Hematopoietic multipotent progenitor cell treated with erythropoietin and hydrocortisone succinate and interleukin-3 and kit ligand, for 17 days (in vitro differentiated cells): Measurements from ENCODE around the gene NBEAL2.

Experiments
- DNase-seq: peaks from one replicate; pipeline ENCODE4 v3.0.0-alpha.2; 2015; ENCODE audit warnings: low spot score

Gene NBEAL2

GRCh38 chr3:46943237-46944187, 36.0 kb upstream of the NBEAL2 start:
- no peak for DNase-seq

- DNase-seq, result no peak
These were observed 35.3 kb upstream of the NBEAL2 start for GRCh38 chr3:46944191-46944590.

- DNase-seq, result no peak
These were observed 33.0 kb upstream of the NBEAL2 start for GRCh38 chr3:46946416-46946815.

DNA sequence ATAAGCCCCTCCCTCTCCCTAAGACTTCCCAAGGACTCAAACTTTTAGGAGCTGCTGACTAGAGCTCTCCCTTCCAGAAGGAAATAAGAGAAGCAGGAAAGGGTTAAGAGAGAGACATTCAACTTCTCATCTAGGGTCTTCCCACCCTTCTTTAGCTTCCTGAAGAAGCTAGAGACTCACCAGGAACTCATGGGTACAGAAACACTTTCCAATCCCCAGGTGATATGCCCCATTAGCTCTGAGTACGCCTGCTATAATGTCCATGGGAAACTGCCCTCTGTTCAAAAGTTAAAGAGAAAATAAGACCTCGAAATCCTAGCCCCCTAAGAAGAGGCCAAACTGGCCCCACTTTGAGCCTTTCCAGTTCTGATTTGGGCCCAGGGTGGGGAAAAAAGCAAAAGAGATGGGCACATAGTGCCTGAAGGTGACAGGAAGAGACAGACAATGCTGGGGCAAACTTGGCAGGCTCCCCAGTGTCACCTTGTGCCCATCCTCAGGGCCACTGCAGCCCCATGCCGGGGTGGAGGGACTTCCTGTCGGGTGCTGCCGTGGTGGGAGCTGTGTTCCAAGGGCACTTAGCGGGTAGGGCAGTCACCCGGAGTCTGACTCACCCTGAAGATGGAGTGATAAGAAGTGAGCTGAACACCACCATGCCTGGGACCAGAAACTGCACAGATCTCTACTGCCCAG, 32.5 kb upstream of the NBEAL2 start:
- peak; percentile 81 for DNase-seq

- no peak for DNase-seq
These were observed 31.9 kb upstream of the NBEAL2 start for GRCh38 chr3:46947546-46947901.

GRCh38 chr3:46947981-46948791, 31.3 kb upstream of the NBEAL2 start:
- DNase-seq, result peak; percentile 43

- no peak for DNase-seq
These were observed 30.4 kb upstream of the NBEAL2 start for GRCh38 chr3:46948830-46949671.

- DNase-seq, result no peak
These were observed 29.3 kb upstream of the NBEAL2 start for GRCh38 chr3:46950177-46950576.

- no peak for DNase-seq
These were observed 28.7 kb upstream of the NBEAL2 start for GRCh38 chr3:46950650-46951241.

DNA sequence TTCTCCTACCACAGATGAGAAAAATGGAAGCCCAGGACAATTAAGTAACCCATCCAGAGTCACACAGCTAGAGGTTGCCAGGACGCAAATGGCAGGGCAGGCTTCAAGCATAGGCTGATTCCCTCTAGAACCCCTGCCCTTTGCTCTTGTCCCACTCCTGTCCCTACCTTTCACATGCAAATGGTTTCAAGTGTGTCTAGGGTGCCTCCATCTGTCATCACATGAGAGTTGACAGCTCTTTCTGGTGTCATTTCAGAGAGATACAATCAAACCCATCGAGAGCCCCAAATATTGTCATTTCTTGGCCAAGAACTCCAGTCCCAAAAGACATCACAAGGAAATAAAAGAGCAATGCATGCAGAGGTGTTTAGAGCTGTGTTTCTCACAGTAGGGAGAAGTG, 26.7 kb upstream of the NBEAL2 start:
- no peak for DNase-seq

- DNase-seq, result no peak
These were observed 26.0 kb upstream of the NBEAL2 start for GRCh38 chr3:46953234-46954010.

- DNase-seq, result no peak
These were observed 25.3 kb upstream of the NBEAL2 start for GRCh38 chr3:46954178-46954577.

DNA sequence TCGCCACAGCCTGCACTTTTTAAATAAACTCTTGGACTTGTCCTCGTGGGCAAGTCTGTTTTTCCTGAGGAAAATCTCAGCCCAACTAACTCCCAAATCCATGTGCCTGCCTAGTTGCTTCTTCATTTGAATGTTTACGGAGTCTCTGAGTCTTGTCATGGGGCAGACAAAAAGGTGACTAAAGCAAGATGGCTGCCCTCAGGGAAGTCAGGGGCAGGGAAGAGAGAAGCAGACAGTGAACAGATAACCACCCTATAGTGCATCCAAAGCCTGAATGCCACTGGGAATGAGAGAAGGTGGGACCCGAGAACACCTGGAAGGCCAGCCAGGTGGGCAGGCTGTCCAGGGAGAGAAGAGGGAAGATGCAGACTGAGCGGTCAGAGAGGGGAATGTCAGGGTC, 24.3 kb upstream of the NBEAL2 start:
- DNase-seq, result no peak

- no peak for DNase-seq
These were observed 23.6 kb upstream of the NBEAL2 start for GRCh38 chr3:46955801-46956259.

- DNase-seq, result no peak
These were observed 22.2 kb upstream of the NBEAL2 start for GRCh38 chr3:46957092-46957820.

GRCh38 chr3:46958467-46959160, 20.9 kb upstream of the NBEAL2 start:
- no peak for DNase-seq

GRCh38 chr3:46959161-46959511, 20.3 kb upstream of the NBEAL2 start:
- DNase-seq, result no peak

DNA sequence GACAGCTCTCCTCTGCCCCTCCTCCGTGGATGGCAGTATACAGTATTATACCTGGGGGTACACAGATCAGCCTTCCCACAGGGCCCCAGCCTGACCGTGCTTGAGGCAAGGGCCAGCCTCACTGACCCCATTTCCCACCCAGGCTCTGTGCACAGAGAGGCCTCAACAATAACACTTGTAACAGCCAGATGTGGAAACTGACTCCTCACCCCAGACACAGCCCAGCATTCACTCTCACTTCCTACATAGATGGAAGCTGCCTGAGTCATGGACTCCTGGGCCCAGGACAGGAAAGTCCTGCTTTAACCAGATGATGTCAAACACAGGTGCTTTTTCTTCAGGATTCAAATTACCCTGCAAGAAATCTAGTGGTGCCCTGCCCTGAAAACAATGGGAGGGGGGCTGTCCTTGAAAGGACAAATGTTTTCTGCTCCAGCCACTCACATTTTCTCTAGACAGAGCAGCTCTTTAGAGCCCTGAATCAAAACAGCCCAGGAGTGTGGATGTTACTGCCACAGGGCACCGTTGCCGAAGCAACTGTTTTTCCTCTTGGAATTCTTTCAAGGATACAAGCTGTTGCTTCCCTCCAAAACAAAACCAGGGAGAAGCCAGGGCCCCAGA, 19.3 kb upstream of the NBEAL2 start:
- DNase-seq, result no peak

GRCh38 chr3:46960835-46961234, 18.6 kb upstream of the NBEAL2 start:
- no peak for DNase-seq
